Heart left ventricle (tissue), 16 donors: Measurements from ENCODE around the gene ARL8B. TPM values are rescaled to one million over a fixed set of nuclear protein-coding genes. Genes with fewer than 3 reads are reported as not detected.

Source experiments
- ATAC-seq, 4 donors: fragments of 200-7000 bp; cut with Tn5 transposase; one replicate each; pipeline ENCODE4 v1.9.1; 2020 to 2022; ENCODE audit warnings: moderate library complexity in 4 of 4, mild to moderate bottlenecking in 3 of 4, moderate number of reproducible peaks in 1 of 4
- DNase-seq, 5 donors: peaks; one replicate each; pipeline ENCODE4 v3.0.0-alpha.2; 2020
- H3K27ac ChIP-seq, 12 donors: fragments of 200-600 bp; sonication (generic) in 4 of 12; one replicate each; pipeline versions ENCODE4 v1.5.0 to v1.8.0; 2016 to 2022; ENCODE audit warnings: mild to moderate bottlenecking in 2 of 12
- H3K27me3 ChIP-seq, 9 donors: fragments of 200-600 bp; sonication (generic) in 2 of 9; one replicate each; pipeline versions ENCODE4 v1.5.1 to v1.8.0; 2016 to 2022; ENCODE audit warnings: mild to moderate bottlenecking in 3 of 9
- H3K36me3 ChIP-seq, 9 donors: fragments of 200-600 bp; sonication (generic) in 2 of 9; one replicate each; pipeline versions ENCODE4 v1.5.0 to v1.8.0; 2018 to 2022; ENCODE audit warnings: mild to moderate bottlenecking in 2 of 9
- H3K4me1 ChIP-seq, 12 donors: fragments of 200-600 bp; sonication (generic) in 4 of 12; one replicate each; pipeline versions ENCODE4 v1.5.0 to v1.8.0; 2016 to 2022; ENCODE audit warnings: mild to moderate bottlenecking in 3 of 12
- H3K4me3 ChIP-seq, 12 donors: fragments of 200-600 bp; sonication (generic) in 4 of 12; one replicate each; pipeline versions ENCODE4 v1.5.0 to v1.8.0; 2017 to 2022; ENCODE audit warnings: mild to moderate bottlenecking in 9 of 12, moderate library complexity in 4 of 12
- H3K9me3 ChIP-seq, 12 donors: fragments of 200-600 bp; sonication (generic) in 4 of 12; one replicate each; pipeline versions ENCODE4 v1.5.0 to v1.8.0; 2016 to 2022; ENCODE audit warnings: mild to moderate bottlenecking in 1 of 12
- CTCF ChIP-seq, 12 donors: fragments of 200-600 bp; sonication (generic) in 4 of 12; IDR thresholded peaks; one replicate each; pipeline versions ENCODE4 v1.5.0 to v1.8.0; 2018 to 2022; ENCODE audit warnings: antibody characterized with exemption in 12 of 12, mild to moderate bottlenecking in 5 of 12
- POLR2A ChIP-seq, 2 donors: fragments of 450-650 bp; IDR thresholded peaks; one replicate each; pipeline ENCODE4 v1.6.1; 2017; ENCODE audit warnings: antibody characterized with exemption in 2 of 2, mild to moderate bottlenecking in 2 of 2, moderate library complexity in 2 of 2
- WGBS, 4 donors: extraction: QIAGEN DNeasy Blood & Tissue Kit in 2 of 4; methylation state at CpG; one replicate each; pipeline versions ENCODE4 v1.1.5 to v1.1.7; 2013 to 2018; 5-methylcytosine and 5-hydroxymethylcytosine counted together
- intact Hi-C, 10 donors: fragments of 100-400 bp; cut with DNase I; formaldehyde crosslinking; loops; one replicate each; pipeline versions ENCODE4 v1.11.1 to v1.14.2; 2022
- polyA plus RNA-seq, 2 donors: library from polyadenylated mRNA; stranded (reverse); fragments of 200-250 nt; gene quantifications; one replicate each; pipeline ENCODE4 v1.2.3, GENCODE V29; 2013
- total RNA-seq, 9 donors: library from RNA; depleted of rRNA in 2 of 9; stranded (reverse); fragments of >200 nt in 2 of 9; fragmentation: NEBNext Ultra II Directional in 3 of 9; extraction: Animal tissue kit (Norgen Biotek cat#: 25700) in 3 of 9; gene quantifications; one replicate each; pipeline versions ENCODE4 v1.1.0 to v1.2.4, GENCODE V29; 2016 to 2023
- donor health status: ischemic (EF 13 %, LVEDD 7.1; RV severe dilation, severe dysfunction).
- donor health status: healthy with polysubstance abuse.
- donor health status: DM: no; HTN: yes; CAD: no.
- donor health status: DM: no; HTN: no; CAD: no.
- donor health status: ischemic (EF 25% LVEDD 6.9; RV normal size, moderate dysfunction).
- donor health status: ischemic (EF 25% LVEDD 5.7; RV mildly dilated, moderate dysfunction).
- donor health status: healthy.
- donor health status: DM: yes; HTN: yes; CAD: no.
- donor health status: ischemic (EF 35%, LVEDD 5.7; RV mildly dilated, moderate dysfunction).
- donor health status: nonischemic (EF 11% LVEDD 7.7; RV severe dilation, severe dysfunction).
- donor health status: DM: yes; HTN: yes; CAD: no.
- donor health status: PGD.
- donor health status: ischemic (EF 29% LVEDD 5.4; RV normal size, mild dysfunction).
- donor health status: nonischemic (EF 23%, LVEDD 6.1; RV moderate dilation, normal function).

ARL8B gene
- total and polyA plus RNA-seq, 11 donors: 32.9 to 106 (median 64.0) TPM

- DNase-seq: no peak
- no peak for ATAC-seq
- WGBS, 4 donors: 78 to 85% (median 84%) methylated on average over 3 of the region's 3 CpGs
- intact Hi-C loops: loop anchor here in 5 of 10 donors (5.0 kb wide), 1 partner anchor 67 kb away; the partner anchor contains the start of gene EDEM1 (in 5 of the 5)
- TF ChIP-seq POLR2A (IDR thresholded peaks at IDR 0.05): no peak
- Histone ChIP-seq H3K36me3 (no peaks in the 10 kb centered on the region), H3K4me3 (no peak overlapping the region), H3K4me1 (peaks cover 0 to 34% (median 24%) of the 10 kb centered on the region in 12 donors), H3K27me3 (no peaks in the 10 kb centered on the region), H3K9me3 (no peaks in the 10 kb centered on the region), H3K27ac (no peak overlapping the region)
Measured at GRCh38 chr3:5120446-5120845, 1.6 kb upstream of the ARL8B start.

GRCh38 chr3:5122741-5123706, 932 bp downstream of the ARL8B start:
- H3K36me3 ChIP-seq: no peaks in the 10 kb centered on the region

GRCh38 chr3:5123937-5124336, 1.8 kb downstream of the ARL8B start:
- intact Hi-C loops: loop anchor here in 8 of 10 donors (2.0 to 5.0 kb wide), 2 partner anchors 63 kb away; partner anchors contain the start of gene EDEM1 (in 8 of the 8)
- Histone ChIP-seq H3K9me3 (no peaks in the 10 kb centered on the region), H3K4me1 (peaks cover 0 to 59% (median 41%) of the 10 kb centered on the region in 12 donors), H3K4me3 (peak overlapping the region in 9 of 12 donors; percentile 80 to 100 (median 89)), H3K36me3 (no peaks in the 10 kb centered on the region), H3K27ac (peak overlapping the region in 1 of 12 donors; percentile 91), H3K27me3 (no peaks in the 10 kb centered on the region)
- DNase-seq: no peak
- TF ChIP-seq POLR2A (IDR thresholded peaks at IDR 0.05) (no peak), CTCF (IDR thresholded peaks at IDR 0.05) (no peak)
- WGBS, 4 donors: 84 to 86% (median 85%) methylated on average over 12 of the region's 12 CpGs
- no peak for ATAC-seq

More at GRCh38 chr3:5122741-5123706, 932 bp downstream of the ARL8B start:
- ATAC-seq (peak; percentile 34 to 74 (median 70)), DNase-seq (peak in 4 of 5 donors; percentile 23 to 40 (median 32))
- Histone ChIP-seq H3K4me3 (peak overlapping the region; percentile 80 to 100 (median 89)), H3K9me3 (no peaks in the 10 kb centered on the region), H3K27ac (peak overlapping the region; percentile 53 to 96 (median 90)), H3K27me3 (no peaks in the 10 kb centered on the region), H3K4me1 (peaks cover 0 to 54% (median 40%) of the 10 kb centered on the region in 12 donors)
- no peak for TF ChIP-seq POLR2A (IDR thresholded peaks at IDR 0.05)
- no peak for TF ChIP-seq CTCF (IDR thresholded peaks at IDR 0.05)
- intact Hi-C loops: loop anchor here in 9 of 10 donors (1.0 to 5.0 kb wide), 3 partner anchors 64 kb away; partner anchors contain the start of gene EDEM1 (in 9 of the 9)
- 4 to 6% (median 5%) methylated on average over 24 to 31 of the region's 31 CpGs for WGBS, 4 donors

GRCh38 chr3:5126586-5126985, 4.5 kb downstream of the ARL8B start:
- Histone ChIP-seq H3K4me1 (peaks cover 0 to 66% (median 40%) of the 10 kb centered on the region in 12 donors), H3K36me3 (peaks cover 0 to 10% (median 0%) of the 10 kb centered on the region in 9 donors), H3K4me3 (no peak overlapping the region), H3K27ac (peak overlapping the region in 1 of 12 donors; percentile 72), H3K9me3 (no peaks in the 10 kb centered on the region), H3K27me3 (no peaks in the 10 kb centered on the region)
- intact Hi-C loops: loop anchor here in 1 of 10 donors (5.0 kb wide), 1 partner anchor 56 kb away; no protein-coding TSS in a partner anchor
- DNase-seq (no peak), ATAC-seq (no peak)
- TF ChIP-seq POLR2A (IDR thresholded peaks at IDR 0.05): no peak
- no peak for TF ChIP-seq CTCF (IDR thresholded peaks at IDR 0.05)
